HG02973 (cell line): ENCODE data around the gene NHSL2.
"Not testable (repeated sequence)": the region's sequence is repeated elsewhere in the genome, so short reads cannot be mapped to it uniquely, and the experiment has no call there.

ENCODE experiments used
- ATAC-seq: cut with Tn5 transposase; IDR thresholded peaks from one replicate; pipeline ENCODE4 v1.9.1; 2021; ENCODE audit warnings: moderate library complexity; ENCODE audit not compliant: unreplicated experiment

NHSL2 gene

GRCh38 chrX:71910643-71910985 lies at the start of gene NHSL2:
Gene NHSL2, plus strand, starts transcription at chrX:71910845.
- ATAC-seq = no peak

GRCh38 chrX:71867680-71868079 lies 43.0 kb upstream of the NHSL2 start:
- no peak for ATAC-seq

GRCh38 chrX:71869566-71869965 lies 41.1 kb upstream of the NHSL2 start:
- ATAC-seq = not testable (repeated sequence)

GRCh38 chrX:71870208-71871098 lies 40.2 kb upstream of the NHSL2 start:
- ATAC-seq = no peak

GRCh38 chrX:71871367-71871766 lies 39.3 kb upstream of the NHSL2 start:
- no peak for ATAC-seq

- no peak for ATAC-seq
Observed at GRCh38 chrX:71872542-71873458, 37.8 kb upstream of the NHSL2 start.

GRCh38 chrX:71873459-71873833 lies 37.2 kb upstream of the NHSL2 start:
- no peak for ATAC-seq

- ATAC-seq = not testable (repeated sequence)
Observed at GRCh38 chrX:71876841-71877240, 33.8 kb upstream of the NHSL2 start.

- ATAC-seq = no peak
Observed at GRCh38 chrX:71885099-71885498, 25.5 kb upstream of the NHSL2 start.

GRCh38 chrX:71895607-71896006 lies 15.0 kb upstream of the NHSL2 start:
- ATAC-seq = no peak

- no peak for ATAC-seq
Observed at GRCh38 chrX:71906144-71906543, 4.5 kb upstream of the NHSL2 start.

- no peak for ATAC-seq
Observed at GRCh38 chrX:71908387-71908786, 2.3 kb upstream of the NHSL2 start.

- ATAC-seq = no peak
Observed at GRCh38 chrX:71909956-71910355, 689 bp upstream of the NHSL2 start.

GRCh38 chrX:71910986-71911730 lies 513 bp downstream of the NHSL2 start:
- no peak for ATAC-seq

- ATAC-seq = no peak
Observed at GRCh38 chrX:71911731-71912050, 1.0 kb downstream of the NHSL2 start.

GRCh38 chrX:71912156-71912555 lies 1.5 kb downstream of the NHSL2 start:
- ATAC-seq = no peak

GRCh38 chrX:71913156-71913950 lies 2.7 kb downstream of the NHSL2 start:
- no peak for ATAC-seq

GRCh38 chrX:71917621-71918343 lies 7.1 kb downstream of the NHSL2 start:
- no peak for ATAC-seq

- no peak for ATAC-seq
Observed at GRCh38 chrX:71919431-71919830, 8.8 kb downstream of the NHSL2 start.

GRCh38 chrX:71919886-71920285 lies 9.2 kb downstream of the NHSL2 start:
- ATAC-seq = no peak
